GM21515 (cell line): ENCODE measurements around the gene RHOT1.
"Not testable (repeated sequence)": the region's sequence is repeated elsewhere in the genome, so short reads cannot be mapped to it uniquely, and the experiment has no call there.

Experiments
- ATAC-seq: cut with Tn5 transposase; IDR thresholded peaks from one replicate; pipeline ENCODE4 v1.9.1; 2021; ENCODE audit not compliant: unreplicated experiment

The RHOT1 gene

GRCh38 chr17:32123782-32124181 lies 18.5 kb upstream of the RHOT1 start:
- ATAC-seq, result no peak

DNA sequence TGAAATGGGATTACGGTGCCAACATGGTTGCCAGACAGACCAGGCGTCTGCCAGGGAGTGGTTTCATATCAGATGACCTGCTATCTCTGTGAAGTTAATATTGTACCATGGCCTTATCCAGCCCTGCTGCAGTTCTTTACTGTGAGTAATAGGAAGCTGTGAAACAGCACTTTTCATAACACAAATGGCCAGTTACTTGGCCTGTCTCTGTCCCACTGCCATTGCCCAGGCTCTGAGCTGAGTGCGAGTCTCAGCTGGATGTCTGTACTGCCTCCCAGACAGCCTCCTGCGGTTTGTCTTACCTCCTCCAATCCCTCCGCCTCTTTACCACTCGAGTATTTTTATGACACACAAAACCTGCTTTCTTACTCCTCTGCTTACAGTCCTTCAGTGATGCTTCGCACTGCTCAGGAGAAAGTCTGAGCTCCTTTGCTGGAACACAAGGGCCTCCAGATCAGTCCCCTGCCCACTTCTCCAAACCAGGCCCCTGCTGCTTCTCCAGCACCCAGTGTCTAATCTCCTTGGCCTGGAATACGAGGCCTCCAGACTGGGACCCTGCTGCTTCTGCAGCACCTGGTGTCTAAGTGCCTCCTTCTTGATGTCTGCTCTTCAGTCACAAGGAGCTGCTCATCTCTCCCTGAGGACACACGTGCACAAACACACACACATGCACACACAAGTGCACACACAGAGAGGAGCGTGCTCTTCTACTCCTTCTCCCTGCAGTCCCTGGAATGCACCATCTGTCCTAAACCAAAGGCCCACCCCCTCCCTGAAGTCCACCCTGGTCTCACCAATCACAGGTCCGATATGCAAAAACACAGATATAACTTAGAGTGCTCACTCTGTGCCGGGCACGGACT lies 17.1 kb upstream of the RHOT1 start:
- no peak for ATAC-seq

- ATAC-seq, result no peak
Observed at GRCh38 chr17:32125848-32126153, 16.5 kb upstream of the RHOT1 start.

- no peak for ATAC-seq
Observed at GRCh38 chr17:32126325-32126724, 16.0 kb upstream of the RHOT1 start.

- ATAC-seq, result no peak
Observed at GRCh38 chr17:32126746-32127145, 15.6 kb upstream of the RHOT1 start.

DNA sequence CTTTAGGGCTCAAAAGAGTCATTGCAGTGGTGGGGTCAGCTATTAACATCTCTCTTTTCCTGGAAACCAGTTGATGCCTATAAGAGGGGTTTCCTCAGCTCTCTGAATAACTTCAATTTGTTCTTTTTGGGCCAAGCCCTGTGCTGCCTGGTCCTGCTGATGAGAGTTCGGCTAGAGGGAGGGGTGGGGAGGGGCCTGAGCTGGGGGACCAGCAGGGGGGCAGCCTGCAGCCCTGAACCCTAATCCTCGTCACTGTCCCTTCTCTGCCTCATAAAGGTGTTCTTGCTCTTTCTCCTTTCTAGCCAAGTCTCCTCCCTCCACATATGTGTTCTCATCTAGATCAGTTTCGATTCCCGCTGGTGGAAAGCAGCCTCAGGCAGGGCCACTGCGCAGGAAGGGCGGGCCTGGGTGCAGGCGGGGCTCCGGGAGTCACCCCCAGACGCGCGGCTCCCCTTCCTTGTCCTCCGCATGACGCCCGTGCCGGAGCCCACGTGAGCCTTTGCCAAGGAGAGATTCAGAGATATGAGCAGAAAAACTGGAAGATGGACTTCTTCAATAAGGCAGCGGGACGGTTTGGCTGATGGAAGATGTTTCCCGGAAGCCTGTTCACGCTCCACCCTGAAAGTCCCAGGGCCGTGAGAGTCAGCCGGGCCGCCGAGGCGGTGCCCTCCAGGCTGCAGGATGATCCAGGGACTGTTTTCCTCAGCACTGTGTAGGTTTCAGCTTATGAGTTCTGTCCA lies 15.0 kb upstream of the RHOT1 start:
- ATAC-seq, result peak; percentile 84

DNA sequence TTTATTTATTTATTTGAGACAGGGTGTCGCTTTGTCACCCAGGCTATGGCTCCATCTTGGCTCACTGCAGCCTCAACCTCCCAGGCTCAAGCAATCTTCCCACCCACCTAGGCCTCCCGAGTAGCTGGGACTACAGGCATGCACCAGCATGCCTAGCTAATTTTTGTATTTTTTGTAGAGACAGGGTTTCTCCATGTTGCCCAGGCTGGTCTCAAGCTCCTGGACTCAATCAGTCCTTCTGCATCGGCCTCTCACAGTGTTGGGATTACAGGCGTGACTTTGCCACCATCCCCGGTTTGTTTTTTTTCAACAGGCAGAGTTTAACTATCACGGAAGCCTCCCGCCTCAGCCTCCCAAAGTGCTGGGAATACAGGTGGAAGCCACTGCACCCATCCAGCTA lies 13.8 kb upstream of the RHOT1 start:
- not testable (repeated sequence) for ATAC-seq

GRCh38 chr17:32135497-32136117 lies 6.7 kb upstream of the RHOT1 start:
- ATAC-seq, result not testable (repeated sequence)

GRCh38 chr17:32136856-32137255 lies 5.4 kb upstream of the RHOT1 start:
- ATAC-seq, result no peak

GRCh38 chr17:32139504-32139903 lies 2.8 kb upstream of the RHOT1 start:
- not testable (repeated sequence) for ATAC-seq

DNA sequence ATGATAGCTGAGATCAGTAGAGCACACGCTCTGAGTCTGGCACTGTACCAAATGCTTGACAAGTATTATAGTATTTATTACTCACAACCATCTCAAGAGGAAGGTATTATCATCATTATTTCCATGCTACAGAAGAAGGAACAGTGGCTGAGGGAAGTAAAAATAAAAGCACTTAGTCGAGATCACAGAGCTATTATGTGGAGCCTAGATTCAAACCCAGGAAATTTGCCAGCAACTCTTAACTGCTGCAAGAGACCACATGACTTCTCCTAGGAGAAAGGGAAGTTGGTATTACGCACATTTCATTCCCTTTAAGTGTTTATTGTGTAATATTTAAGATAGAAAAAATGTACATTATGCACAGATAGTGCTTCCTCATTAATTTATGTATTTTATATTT lies 1.0 kb upstream of the RHOT1 start:
- no peak for ATAC-seq

GRCh38 chr17:32141679-32142037 lies 644 bp upstream of the RHOT1 start:
- no peak for ATAC-seq

GRCh38 chr17:32142857-32143526 lies 690 bp downstream of the RHOT1 start:
- ATAC-seq, result no peak

GRCh38 chr17:32143527-32143870 lies 1.2 kb downstream of the RHOT1 start:
- ATAC-seq, result no peak

DNA sequence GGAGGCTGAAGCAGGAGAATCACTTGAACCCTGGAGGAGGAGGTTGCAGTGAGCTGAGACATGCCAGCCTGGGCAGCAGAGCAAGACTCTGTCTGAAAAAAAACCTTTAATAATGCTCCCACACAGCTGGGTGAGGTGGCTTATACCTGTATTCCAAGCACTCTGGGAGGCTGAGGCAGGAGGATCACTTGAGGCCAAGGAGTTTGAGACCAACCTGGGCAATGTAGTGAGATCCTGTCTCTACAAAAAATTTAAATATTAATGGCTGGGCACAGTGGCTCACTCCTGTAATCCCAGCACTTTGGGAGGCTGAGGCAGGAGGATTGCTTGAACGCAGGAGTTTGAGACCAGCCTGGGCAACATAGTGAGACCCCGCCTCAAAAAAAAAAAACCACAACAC lies 2.1 kb downstream of the RHOT1 start:
- ATAC-seq, result not testable (repeated sequence)

DNA sequence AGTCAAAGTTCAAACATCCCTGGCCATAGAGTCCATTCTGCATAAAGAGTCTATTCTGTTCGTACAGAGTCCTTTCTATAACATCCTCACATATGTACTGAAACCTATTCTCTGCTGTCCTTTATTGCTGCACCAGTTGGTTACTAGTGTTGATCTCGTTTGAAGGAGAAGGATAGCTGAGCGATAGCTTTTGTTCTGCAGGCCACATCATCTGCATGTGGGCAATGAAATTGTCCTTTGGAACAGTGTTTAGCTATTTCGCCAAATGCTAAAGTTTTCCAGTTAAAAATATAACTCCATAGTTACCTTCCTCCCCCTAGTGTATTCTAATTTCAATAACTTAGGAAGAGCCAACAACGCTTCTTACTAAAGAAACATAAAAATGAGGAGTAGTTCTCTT lies 6.0 kb downstream of the RHOT1 start:
- ATAC-seq, result no peak

DNA sequence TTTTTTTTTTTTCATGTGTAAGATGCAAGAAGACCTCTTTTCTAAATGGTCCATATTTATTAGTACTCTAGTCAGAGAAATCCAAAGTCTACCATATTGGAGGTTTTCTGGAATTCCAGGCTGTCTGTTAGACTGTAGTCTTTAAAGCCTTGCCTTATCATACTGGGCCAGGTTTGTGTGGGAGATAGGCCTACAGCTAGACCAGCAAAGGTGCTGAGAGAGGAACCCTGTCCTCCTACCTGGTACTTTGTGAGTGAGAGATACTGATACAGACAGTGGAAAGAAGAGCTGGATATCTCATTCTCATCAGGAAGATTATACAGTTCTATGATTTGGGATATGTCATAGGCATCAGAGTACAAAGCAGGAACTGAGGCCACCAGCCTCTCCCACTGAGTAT lies 8.1 kb downstream of the RHOT1 start:
- no peak for ATAC-seq

GRCh38 chr17:32152130-32152529 lies 9.8 kb downstream of the RHOT1 start:
- ATAC-seq, result no peak

GRCh38 chr17:32155896-32156295 lies 13.6 kb downstream of the RHOT1 start:
- ATAC-seq, result no peak

- ATAC-seq, result no peak
Observed at GRCh38 chr17:32156656-32157055, 14.4 kb downstream of the RHOT1 start.

GRCh38 chr17:32157225-32157624 lies 14.9 kb downstream of the RHOT1 start:
- no peak for ATAC-seq
